HG02981 (cell line): ENCODE measurements around the gene PRKCQ.

Experiments used
- ATAC-seq: cut with Tn5 transposase; IDR thresholded peaks from one replicate; pipeline ENCODE4 v1.9.1; 2021; ENCODE audit warnings: mild to moderate bottlenecking, moderate library complexity; ENCODE audit not compliant: unreplicated experiment

Gene PRKCQ

GRCh38 chr10:6579904-6580278, at the start of gene PRKCQ:
TSS of gene PRKCQ (minus strand) at chr10:6580276. CDS start at chr10:6515135, 65,141 bp downstream.
- ATAC-seq, result peak; percentile 16

- ATAC-seq, result no peak
These were observed 45.4 kb upstream of the PRKCQ start for GRCh38 chr10:6625428-6625827.

- ATAC-seq, result no peak
These were observed 44.3 kb upstream of the PRKCQ start for GRCh38 chr10:6624392-6624791.

- ATAC-seq, result no peak
These were observed 42.8 kb upstream of the PRKCQ start for GRCh38 chr10:6622921-6623320.

- ATAC-seq, result no peak
These were observed 41.5 kb upstream of the PRKCQ start for GRCh38 chr10:6621536-6621935.

GRCh38 chr10:6619660-6620059, 39.6 kb upstream of the PRKCQ start:
- ATAC-seq, result no peak

- no peak for ATAC-seq
These were observed 38.3 kb upstream of the PRKCQ start for GRCh38 chr10:6618340-6618739.

GRCh38 chr10:6617309-6618076, 37.4 kb upstream of the PRKCQ start:
- no peak for ATAC-seq

- ATAC-seq, result no peak
These were observed 35.9 kb upstream of the PRKCQ start for GRCh38 chr10:6615971-6616370.

- no peak for ATAC-seq
These were observed 32.3 kb upstream of the PRKCQ start for GRCh38 chr10:6612371-6612770.

- ATAC-seq, result no peak
These were observed 30.6 kb upstream of the PRKCQ start for GRCh38 chr10:6610647-6611046.

GRCh38 chr10:6609625-6610024, 29.5 kb upstream of the PRKCQ start:
- no peak for ATAC-seq

- ATAC-seq, result no peak
These were observed 27.7 kb upstream of the PRKCQ start for GRCh38 chr10:6607778-6608177.

GRCh38 chr10:6607182-6607581, 27.1 kb upstream of the PRKCQ start:
- ATAC-seq, result no peak

- ATAC-seq, result no peak
These were observed 23.4 kb upstream of the PRKCQ start for GRCh38 chr10:6603142-6604125.

GRCh38 chr10:6602700-6603084, 22.6 kb upstream of the PRKCQ start:
- ATAC-seq, result no peak

- ATAC-seq, result no peak
These were observed 22.1 kb upstream of the PRKCQ start for GRCh38 chr10:6602026-6602699.

- ATAC-seq, result no peak
These were observed 21.2 kb upstream of the PRKCQ start for GRCh38 chr10:6601246-6601805.

- no peak for ATAC-seq
These were observed 20.3 kb upstream of the PRKCQ start for GRCh38 chr10:6600224-6600987.

GRCh38 chr10:6598679-6599078, 18.6 kb upstream of the PRKCQ start:
- ATAC-seq, result no peak
